Frontal cortex (tissue), 4 donors: ENCODE measurements around the gene BARD1. TPM values are rescaled to one million over a fixed set of nuclear protein-coding genes. Genes with fewer than 3 reads are reported as not detected.
"Not testable (repeated sequence)": the region's sequence is repeated elsewhere in the genome, so short reads cannot be mapped to it uniquely, and the experiment has no call there.

Experiments
- DNase-seq, 2 donors: peaks; one replicate each; pipeline ENCODE4 v3.0.0; 2012; ENCODE audit warnings: low spot score in 2 of 2
- FAIRE-seq: peaks from 2 replicates; lab custom pipeline; 2012; peaks lifted over from hg19 to GRCh38; lab: Jason Lieb, UNC
- total RNA-seq: library from RNA; depleted of rRNA; stranded (reverse); fragments of >200 nt; gene quantifications from one replicate; pipeline ENCODE4 v1.2.3, GENCODE V29; 2014
- donor health status: control.
- donor health status: control.
- donor health status: control.

Gene BARD1
- total RNA-seq: 44.8 TPM

- FAIRE-seq: no peak
- peak in 1 of 2 donors; percentile 21 for DNase-seq
These were observed at the start of gene BARD1 for GRCh38 chr2:214808981-214809750. Gene BARD1, minus strand, starts transcription at chr2:214809683. Its CDS starts 114 bp downstream, at chr2:214809569.

GRCh38 chr2:214856137-214856536 lies 46.7 kb upstream of the BARD1 start:
- DNase-seq (no peak), FAIRE-seq (no peak)

- FAIRE-seq (no peak), DNase-seq (no peak)
These were observed 44.4 kb upstream of the BARD1 start for GRCh38 chr2:214853906-214854305.

- FAIRE-seq (no peak), DNase-seq (no peak)
These were observed 34.3 kb upstream of the BARD1 start for GRCh38 chr2:214843823-214844222.

DNA sequence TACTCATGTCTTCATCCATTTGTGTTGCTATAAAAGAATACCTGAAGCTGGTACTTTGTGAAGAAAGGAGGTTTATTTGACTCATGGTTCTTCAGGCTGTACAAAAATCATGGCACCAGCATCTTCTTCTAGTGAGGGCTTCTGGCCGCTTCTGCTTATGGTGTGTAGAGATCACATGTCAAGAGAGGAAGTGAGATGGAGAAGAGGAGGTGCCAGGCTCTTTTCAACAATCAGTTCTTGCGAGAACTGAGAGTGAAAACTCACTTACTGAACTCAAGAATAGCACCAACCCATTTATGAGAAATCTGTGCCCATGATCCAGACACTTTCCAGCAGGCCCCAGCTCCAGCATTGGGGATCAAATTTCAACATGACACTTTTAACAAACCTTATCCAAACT lies 30.0 kb upstream of the BARD1 start:
- FAIRE-seq (no peak), DNase-seq (no peak)

DNA sequence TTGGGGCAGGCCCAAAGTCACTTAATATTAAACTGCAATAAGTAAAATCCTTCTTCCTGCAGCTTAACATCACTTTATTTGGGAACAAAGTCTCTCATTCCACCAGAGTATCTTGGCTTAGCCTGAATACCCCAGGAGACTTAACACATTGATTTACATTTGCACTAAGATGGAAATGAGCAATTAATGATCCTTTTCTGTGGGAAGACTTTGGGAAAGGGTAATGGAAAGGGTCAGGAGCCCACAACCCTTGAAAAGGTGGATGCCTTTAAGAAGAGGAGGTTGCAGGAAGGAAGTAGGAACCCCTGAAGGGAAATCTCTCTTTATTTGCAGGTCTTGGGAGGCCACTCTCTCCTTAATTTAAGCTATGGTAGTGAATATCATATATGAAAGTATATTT lies 28.0 kb upstream of the BARD1 start:
- no peak for DNase-seq
- no peak for FAIRE-seq

DNA sequence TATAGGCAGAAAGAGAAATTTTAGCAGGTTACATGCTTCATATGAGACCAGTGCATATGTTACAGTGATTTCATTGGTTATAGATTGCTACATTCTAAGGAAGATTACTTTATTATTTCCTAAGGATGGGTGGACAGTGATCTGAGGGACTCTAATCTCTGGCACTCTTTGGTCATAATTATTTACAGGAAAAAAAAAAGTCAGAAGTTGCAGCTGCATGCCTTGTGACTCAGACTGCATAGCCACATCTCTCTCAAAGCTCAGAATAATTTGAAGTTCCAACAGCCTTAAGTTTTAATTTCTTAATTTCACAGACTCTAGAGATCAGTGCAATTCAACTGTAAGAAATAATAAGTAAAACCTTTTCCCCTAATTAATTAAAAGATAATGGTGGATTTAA lies 27.1 kb upstream of the BARD1 start:
- FAIRE-seq (no peak), DNase-seq (no peak)

GRCh38 chr2:214830794-214831346 lies 21.4 kb upstream of the BARD1 start:
- DNase-seq (no peak), FAIRE-seq (no peak)

GRCh38 chr2:214816008-214816533 lies 6.6 kb upstream of the BARD1 start:
- DNase-seq (no peak), FAIRE-seq (no peak)

DNA sequence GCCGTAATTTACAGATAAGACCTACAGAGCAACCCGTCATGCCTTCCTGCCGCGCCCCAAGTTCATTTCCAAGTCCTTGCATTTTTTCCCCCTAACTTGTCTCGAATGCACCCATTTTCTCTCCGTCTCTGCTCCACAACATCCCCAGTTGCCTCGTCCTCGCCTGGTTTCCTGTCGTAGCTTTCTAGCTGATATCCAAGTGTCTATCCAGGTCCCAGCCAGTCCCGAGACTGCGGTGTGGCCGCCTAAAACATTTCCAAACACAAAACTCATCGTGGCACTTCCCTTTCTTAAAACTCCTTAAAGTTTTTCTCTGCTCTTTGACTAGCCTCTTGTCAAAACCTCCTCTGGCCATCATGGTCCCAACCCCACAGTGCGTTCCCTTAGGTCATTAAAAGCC lies 1.2 kb upstream of the BARD1 start:
- no peak for DNase-seq
- no peak for FAIRE-seq

- DNase-seq: peak; percentile 94
- no peak for FAIRE-seq
These were observed 475 bp upstream of the BARD1 start for GRCh38 chr2:214809751-214810564.

DNA sequence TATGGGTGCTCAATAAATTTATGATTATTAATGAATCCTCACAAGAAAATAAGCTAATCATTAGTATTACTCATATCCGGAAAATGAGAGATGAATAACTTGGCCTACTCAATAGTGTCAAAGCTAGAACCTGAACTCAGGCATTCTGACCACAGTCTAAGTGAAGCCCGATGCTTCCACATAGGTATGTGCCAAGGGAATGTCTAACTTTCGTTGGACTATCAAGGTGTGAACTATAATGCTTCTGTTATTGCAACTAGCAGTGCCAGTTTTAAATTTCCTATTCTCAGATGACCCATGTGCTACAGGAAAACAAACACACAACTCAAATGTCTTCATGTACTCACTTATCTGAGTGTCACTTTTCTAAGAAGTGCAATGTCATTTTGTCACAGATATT lies 1.8 kb downstream of the BARD1 start:
- FAIRE-seq: no peak

GRCh38 chr2:214801768-214802397 lies 7.6 kb downstream of the BARD1 start:
- DNase-seq (no peak), FAIRE-seq (no peak)

More for the DNA sequence above, 1.8 kb downstream of the BARD1 start:
- no peak for DNase-seq

GRCh38 chr2:214801068-214801467 lies 8.4 kb downstream of the BARD1 start:
- DNase-seq: no peak

DNA sequence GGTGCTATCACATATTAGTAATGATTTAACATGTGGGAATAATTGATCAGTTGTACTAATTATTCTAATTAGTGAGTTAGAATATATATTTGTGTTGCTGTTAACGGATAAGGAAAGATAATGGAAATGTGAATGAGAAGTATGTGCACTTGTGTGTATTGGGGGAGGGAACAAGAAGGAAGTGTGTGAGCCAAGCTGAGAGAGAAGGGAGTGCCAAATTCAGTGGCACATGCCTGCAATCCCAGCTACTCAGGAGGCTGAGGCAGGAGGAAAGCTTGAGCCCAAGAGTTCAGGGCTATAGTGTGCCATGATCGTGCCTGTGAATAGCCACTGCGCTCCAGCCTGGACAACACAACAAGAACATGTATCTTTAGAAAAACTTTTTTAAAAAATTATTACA lies 9.3 kb downstream of the BARD1 start:
- no peak for FAIRE-seq
- no peak for DNase-seq

More at GRCh38 chr2:214801068-214801467, 8.4 kb downstream of the BARD1 start:
- no peak for FAIRE-seq

DNA sequence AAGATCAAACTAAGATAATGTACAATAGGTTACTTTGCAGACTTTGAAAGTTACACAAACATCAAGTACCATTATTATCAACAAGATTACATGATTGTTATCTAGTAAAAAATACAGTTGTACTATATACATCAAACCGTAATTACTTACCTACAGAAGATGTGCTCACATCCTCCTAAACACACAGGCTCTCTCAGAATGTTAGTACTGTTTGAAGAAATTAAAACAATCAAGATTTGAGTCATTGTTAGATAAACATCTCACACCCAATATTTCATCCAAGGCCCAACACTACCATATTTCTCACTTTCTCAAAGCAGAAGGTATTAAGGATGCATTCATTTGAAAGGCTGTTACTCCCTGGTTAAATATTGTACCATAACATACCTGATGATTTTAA lies 12.6 kb downstream of the BARD1 start:
- FAIRE-seq (no peak), DNase-seq (no peak)

GRCh38 chr2:214783181-214783580 lies 26.3 kb downstream of the BARD1 start:
- DNase-seq, FAIRE-seq: not testable (repeated sequence)

DNA sequence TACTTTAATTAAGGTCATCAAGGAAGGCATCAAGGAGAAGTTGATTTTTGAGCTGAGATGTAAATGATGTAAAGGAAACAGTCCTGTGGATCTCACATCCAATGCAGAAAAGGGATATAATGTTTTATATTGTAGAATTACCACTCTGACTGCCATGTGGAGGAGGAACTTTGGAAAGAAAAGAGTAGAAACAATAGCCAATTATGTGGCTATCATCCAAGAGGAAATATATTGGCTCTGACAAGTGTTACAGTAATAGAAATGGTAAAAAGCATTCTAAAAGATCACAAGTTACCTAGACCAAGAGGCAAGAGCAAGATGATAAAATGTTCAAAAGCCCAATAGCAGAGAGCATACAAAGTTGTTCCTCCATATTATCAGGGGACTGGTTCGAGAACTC lies 26.8 kb downstream of the BARD1 start:
- FAIRE-seq (no peak), DNase-seq (no peak)

DNA sequence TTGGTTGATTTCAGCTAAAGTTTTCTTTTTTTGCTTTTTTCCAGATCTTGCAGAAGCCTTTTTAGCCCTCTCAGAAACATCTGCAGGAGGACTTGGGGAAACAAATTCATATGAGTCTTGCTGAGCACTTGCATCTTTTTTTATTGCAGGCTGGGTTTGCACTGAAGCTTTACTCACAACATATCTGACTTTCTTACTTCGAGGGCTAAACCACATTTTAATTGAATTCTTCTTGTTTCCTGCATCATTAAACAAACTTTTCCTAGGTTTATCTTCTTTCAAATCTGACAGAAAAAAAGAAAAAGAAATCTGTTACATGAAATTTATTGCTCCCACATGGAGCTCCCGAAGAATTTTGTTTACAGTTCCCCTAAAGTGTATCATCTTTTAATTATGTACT lies 28.3 kb downstream of the BARD1 start:
- DNase-seq: no peak
- no peak for FAIRE-seq

DNA sequence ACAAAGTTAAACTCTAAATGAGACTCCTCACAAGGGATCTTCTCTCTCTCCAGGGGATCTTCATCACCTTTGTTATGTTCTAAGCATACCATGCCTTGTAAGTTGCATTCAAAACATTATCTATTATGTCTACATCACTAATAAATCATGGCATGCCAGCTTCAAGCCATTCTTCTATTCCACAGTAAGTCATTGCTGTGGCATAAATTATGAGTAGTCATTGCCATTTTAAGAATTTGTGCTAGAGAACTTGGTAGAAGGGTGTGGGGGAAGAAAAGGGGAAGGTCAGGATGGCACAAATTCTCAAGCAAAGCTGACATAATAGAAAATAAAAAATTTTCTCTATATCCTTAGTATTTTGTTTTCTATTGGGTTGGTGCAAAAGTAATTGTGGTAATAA lies 33.5 kb downstream of the BARD1 start:
- DNase-seq (no peak), FAIRE-seq (no peak)
